ENCODE results near the gene MBD6.
"Not testable (repeated sequence)": the region's sequence is repeated elsewhere in the genome, so short reads cannot be mapped to it uniquely, and the experiment has no call there.

MBD6 gene

DNA sequence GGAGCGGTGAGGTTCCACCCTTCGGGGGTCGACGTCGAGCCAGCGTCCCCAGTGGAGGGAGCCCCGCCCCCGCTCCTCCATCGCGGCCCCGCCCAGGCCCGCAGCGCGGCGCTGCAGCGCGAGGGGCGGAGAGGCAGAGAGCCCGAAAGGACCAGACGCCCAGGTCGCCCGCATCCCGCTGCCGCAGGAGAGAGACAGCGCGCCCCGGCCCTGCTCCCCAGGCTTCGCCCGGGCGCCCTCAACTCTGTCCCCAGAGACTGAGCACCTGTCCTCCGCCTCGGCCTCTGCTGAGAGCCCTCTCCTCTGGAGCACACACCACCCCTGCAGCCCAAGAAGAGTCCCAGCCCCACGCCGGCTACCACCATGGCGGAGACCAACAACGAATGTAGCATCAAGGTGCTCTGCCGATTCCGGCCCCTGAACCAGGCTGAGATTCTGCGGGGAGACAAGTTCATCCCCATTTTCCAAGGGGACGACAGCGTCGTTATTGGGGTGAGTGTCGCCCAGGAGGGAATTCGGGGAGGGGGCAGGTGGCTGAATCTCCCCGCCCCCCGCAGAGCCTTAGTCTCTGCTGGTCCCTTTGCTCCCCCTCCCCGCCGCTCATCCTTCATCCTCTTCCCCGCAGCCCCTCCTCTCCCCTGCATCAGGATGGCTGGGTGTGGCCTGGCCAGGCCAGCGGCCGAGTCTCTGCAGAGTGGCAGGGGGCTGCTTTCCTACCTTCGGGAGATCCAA, 27.5 kb downstream of the MBD6 start, which contains the start of gene KIF5A:
Gene KIF5A, plus strand, starts transcription at position 136 of the 732 bp plus-strand sequence. Its CDS starts 228 bp downstream, at position 364.
- peak; percentile 80 for DNase-seq (ENCODE audit: low spot score)

DNA sequence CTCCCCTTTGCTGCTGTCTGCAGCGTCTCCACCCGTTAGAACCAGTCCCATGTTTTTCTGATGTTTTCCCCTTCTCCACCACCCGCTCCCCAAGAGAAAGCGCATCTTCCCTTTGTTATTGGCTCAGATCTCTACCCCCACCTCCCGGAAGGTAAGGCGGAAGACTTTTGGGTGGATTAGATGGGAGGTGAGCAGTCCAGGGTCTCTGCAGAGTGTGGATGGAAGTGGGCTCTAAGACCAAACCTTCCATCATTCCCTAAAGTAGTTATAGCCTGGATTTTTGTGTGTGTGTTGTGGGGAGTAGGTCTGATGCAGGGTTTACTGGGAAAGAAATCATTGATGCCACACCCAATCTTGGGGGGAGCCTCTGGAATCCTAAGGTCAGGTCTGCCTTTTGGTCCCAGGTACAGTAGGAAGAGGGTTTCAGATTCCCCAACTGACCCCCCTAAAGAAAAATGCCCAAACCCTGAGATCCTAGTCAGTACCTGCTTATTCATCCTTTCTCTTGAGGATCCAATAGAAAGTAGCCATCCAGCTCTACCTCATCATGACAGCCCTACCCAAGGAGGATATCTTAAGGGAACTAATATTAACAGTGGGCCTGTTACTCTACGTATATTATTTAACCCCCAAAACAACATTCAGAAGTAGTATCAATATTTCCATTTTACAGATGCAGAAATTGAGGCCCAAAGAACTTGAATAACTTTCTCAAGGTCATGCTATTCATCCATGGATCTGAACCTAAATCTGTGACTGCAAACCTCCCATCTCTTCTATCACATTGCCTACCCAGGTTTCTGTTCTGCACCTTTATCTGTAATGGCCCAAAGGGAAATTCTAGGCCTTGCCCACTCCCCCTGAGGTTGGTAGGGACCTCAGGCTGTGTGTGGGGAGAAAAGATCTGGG, 28.3 kb downstream of the MBD6 start:
- DNase-seq (ENCODE audit: low spot score) = no peak

DNA sequence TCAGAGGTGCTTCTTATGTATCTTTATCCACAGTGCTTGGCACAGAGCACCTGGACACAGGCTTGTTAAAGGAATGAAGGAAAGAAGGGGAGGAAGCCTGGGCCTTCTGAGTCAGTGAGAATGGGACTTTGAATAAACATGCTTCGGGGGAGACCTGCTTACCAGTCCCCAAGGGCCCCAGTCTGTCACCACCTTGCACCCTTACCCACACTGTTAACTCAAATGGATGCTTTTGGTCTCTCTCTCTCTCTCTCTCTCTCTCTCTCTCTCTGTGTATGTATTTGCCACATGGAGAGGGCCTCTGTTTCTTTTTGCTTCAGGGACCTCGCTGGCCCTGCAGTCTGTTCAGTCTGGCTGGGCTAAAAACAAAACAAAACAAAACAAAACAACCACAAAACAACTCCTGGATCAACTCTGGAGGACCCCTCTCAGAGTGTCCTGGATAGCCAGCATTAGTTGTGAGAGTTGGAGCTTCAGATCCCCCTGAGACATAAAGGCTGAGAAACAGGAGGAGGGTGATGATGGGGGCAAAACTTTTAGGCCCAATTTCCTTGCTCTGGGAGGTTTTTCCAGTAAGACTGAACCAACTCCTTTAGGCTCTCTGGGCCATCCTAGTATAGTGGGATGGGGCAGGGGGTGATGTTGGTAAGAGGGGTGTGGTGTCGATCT, 29.1 kb downstream of the MBD6 start:
- no peak for DNase-seq (ENCODE audit: low spot score)

DNA sequence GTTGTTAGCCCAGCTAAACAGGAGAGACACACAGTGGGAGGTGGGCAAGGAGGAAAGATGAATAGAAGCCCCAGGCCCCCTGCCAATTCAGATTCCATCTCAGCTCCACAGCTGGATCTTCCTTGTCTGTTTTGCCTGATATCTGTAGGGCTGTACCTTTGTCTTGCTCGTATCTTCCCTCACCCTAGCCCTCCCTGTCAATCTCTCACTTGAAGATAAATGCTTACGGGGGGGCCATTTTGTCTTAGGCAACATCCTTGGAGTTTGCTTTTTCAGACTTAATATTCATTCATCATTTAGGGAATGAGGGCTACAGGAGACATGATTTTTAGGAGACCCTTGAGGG, 29.7 kb downstream of the MBD6 start:
- no peak for DNase-seq (ENCODE audit: low spot score)

DNA sequence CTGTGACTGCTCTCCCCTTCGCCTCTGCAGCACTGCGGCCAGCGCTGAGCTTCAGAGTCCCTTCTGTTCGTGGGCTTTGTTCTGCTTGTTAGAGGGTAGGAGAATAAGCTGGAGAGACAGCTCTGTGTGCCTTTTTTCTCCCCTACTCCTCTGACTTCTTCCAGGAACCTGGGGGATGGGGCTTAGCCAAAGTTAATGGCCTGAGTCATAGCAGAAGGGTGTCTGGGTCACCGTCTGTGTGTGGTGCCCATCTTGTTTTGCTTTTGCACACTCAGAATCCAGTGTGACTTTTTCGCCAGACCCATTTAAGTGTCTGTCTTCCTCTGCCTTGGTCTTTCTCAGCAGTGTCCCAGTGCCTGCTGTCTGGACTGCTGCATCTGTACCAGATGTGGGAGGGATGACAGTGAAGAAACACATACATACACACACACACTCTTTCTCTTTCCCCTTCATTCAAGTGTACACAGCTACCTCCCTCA, 30.2 kb downstream of the MBD6 start:
- peak; percentile 61 for DNase-seq (ENCODE audit: low spot score)

DNA sequence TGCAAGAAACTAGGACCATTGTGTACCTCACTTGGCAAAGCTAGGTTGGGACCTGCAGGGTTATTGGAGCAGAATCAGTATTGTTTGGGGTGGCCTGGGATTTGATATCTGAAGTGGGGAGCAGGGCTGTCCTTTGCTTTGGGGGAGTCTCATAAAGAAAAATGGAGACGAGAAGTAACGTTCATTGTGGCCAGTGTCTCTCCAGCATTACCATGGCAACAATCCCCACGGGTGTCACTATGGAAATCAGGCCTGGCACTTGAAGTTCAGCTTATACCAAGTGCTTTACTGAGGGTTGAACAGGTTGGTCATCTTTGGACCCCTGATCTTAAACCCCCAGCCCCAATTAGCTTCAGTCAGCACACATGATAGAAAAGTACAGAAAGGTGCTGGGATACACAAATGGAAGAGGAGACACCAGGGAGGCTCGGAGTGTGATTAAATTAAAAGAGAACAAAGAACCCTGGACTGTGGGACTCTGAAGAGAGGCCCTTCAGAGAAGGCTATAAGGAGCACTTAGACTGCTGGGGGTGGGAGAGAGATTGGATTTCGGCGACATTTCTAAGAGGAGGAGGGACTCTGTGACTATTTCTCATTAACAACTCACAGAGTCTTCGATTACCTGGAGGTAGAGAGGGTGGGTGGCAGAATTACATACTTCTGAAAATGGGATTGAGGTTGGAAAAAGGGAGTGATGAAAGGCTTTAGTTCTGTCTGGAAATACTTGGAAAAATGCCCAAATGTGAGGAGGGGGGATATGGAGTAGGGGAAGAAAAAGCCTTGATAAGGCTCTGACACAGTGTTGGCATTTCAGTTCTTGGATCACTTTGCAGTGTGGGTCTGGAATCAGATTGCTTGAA, 30.9 kb downstream of the MBD6 start:
- no peak for DNase-seq (ENCODE audit: low spot score)

DNA sequence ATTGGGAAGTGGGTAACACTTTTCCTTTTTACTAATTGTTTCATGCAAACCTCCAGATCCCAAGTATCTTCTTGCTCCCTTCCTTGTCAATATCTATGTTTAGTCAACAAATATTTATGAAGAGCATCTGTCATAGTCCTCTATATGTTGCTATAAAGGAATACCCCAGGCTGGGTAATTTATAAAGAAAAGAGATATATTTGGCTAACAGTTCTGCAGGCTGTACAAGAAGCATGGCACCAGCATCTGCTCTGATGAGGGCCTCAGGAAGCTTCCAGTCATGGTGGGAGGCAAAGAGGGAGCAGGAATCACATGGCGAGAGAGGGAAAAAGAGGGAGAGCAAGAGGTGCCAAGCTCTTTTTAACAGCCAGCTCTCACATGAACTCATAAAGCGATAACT, 31.8 kb downstream of the MBD6 start:
- DNase-seq (ENCODE audit: low spot score) = no peak

DNA sequence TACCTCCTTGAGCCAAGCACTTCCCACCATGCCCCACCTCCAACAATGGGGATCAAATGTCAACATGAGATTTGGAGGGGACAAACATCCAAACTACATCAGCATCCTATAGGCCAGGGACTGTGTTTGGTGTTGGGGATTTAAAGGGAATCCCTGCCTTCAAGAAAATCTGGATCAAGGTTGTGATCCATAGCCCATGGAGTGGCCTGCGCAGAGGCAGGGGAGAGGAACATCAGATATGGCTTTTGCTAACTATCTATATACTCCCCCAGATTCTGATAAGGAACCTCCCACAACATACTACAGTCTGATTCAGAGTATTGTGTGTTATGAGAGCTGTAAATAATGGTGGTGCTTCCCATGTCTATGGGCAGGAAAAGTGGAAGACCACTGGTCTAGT, 32.3 kb downstream of the MBD6 start:
- no peak for DNase-seq (ENCODE audit: low spot score)

DNA sequence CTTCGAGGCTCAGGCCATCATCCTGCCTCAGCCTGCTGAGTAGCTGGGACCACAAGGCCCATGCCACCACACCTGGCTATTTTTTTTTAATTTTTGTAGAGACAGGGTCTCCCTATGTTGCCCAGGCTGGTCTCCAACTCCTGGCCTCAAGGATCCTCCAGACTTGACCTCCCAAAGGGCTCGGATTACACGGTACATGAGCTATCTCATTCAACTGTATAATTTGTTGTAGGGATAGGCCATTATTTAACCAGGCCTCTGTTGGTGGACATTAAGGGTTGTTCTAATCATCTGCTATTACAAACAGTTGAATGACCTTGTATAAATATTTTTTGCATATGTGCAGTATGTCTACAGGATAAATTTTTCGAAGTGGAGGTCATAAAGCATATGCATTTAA, 36.2 kb downstream of the MBD6 start:
- no peak for DNase-seq (ENCODE audit: low spot score)

DNA sequence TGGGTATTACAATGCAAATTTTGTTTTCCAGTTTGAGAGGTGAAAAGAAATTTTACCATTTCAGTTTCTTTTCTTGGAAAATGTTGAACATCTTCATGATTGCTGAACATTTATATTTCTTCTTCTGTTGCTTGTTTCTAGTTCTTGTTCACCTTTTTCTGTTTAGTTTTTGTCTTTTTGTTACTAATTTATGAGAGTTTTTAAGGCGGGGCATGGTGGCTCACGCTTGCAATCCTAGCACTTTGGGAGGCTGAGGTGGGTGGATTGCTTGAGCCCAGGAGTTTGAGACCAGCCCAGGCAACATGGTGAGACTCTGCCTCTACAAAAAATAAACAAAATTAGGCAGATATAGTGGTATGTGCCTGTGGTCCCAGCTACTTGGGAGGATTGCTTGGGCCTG, 37.9 kb downstream of the MBD6 start:
- no peak for DNase-seq (ENCODE audit: low spot score)

DNA sequence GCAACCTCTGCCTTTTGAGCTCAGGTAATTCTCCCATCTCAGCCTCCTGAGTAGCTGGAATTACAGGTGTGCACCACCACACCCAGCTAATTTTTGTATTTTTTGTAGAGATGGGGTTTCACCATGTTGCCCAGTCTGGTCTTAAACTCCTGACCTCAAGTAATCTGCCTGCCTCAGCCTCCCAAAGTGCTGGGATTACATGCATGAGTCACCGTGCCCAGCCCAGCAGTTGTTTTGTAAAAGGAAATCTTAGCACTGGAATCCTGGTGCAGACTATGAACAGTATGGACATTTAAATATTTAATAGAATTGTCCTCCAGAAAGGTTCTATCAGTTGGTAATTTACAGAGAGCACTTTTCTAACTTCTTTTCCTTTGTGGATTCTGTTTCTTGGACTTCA, 38.5 kb downstream of the MBD6 start:
- not testable (repeated sequence) for DNase-seq (ENCODE audit: low spot score)

DNA sequence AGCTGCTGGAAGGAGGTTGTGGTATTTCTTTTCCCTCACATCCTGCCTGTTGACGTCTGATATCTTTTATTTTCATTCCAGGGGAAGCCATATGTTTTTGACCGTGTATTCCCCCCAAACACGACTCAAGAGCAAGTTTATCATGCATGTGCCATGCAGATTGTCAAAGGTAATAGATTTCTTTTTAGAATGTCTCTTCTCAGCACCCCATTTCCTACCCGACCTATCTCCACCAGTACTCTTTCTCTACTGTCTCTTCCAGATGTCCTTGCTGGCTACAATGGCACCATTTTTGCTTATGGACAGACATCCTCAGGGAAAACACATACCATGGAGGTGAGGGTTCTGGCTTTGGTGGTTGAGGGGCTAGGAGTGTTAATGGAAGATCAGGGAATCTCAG, 40.7 kb downstream of the MBD6 start:
- DNase-seq (ENCODE audit: low spot score) = no peak

DNA sequence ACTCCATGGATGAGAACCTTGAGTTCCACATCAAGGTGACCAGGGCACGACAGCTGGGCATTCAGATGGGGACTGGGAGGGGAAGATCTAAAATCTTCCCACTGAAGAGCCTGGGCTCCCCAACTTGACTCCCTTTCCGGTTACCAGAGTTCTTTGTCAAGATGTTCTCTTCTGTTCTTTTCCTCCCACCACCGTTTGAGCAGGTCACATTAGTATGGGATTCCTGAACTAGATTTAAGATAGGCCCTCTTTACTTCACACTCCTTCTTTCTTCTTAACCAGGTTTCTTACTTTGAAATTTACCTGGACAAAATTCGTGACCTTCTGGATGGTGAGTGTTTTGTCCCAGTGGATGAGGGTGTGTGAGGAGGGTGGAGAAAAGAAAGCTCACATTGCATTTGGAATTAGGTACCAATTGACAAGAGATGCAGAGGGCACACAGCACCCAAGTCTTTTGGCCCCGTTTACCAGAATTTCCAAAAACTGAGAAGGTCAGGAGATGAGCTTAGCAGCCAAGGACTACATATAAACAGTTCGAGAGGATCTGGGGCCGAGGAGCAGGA, 41.6 kb downstream of the MBD6 start:
- no peak for DNase-seq (ENCODE audit: low spot score)

DNA sequence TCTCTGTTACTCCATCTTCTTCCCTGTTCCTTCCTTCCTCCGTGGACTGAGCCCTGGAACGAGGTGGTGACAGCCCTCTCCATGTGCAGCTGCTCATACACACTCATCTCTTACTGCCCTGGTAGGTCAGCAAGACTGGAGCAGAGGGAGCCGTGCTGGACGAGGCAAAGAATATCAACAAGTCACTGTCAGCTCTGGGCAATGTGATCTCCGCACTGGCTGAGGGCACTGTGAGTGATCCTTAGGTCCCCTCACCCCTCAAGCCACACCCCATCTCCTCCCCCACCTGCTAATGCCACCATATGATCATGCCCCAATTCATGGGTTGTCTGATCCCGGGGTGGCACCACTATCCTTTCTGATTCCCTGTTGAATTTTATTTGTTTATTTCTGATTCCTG, 46.2 kb downstream of the MBD6 start:
- no peak for DNase-seq (ENCODE audit: low spot score)

DNA sequence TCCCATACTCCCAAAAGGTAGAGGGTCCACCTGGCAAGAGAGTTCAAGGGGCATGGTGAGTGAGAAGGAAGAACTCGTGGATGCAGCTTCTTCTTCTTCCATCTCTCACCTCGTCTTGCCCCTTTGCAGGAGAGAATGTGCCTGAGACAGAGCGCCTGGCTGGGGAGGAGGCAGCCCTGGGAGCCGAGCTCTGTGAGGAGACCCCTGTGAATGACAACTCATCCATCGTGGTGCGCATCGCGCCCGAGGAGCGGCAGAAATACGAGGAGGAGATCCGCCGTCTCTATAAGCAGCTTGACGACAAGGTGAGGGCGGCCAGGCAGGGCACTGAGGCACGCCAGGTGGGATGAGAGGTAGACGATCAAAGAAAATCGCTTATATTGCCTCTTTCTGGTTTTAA, 47.2 kb downstream of the MBD6 start:
- DNase-seq (ENCODE audit: low spot score) = no peak

DNA sequence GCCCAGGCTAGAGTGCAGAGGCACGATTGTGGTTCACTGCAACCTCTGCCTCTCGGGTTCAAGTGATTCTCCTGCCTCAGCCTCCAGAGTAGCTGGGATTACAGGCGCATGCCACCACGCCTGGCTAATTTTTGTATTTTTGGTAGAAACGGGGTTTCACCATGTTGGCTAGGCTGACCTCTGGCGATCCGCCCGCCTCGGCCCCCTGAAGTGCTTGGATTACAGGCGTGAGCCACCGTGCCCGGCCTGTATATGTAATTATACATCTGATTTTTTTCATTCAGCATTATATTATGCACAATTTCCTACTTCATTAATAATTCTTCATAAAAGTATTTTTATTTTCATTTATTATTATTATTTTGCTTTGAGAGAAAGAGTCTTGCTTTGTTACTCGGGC, 47.8 kb downstream of the MBD6 start:
- not testable (repeated sequence) for DNase-seq (ENCODE audit: low spot score)

DNA sequence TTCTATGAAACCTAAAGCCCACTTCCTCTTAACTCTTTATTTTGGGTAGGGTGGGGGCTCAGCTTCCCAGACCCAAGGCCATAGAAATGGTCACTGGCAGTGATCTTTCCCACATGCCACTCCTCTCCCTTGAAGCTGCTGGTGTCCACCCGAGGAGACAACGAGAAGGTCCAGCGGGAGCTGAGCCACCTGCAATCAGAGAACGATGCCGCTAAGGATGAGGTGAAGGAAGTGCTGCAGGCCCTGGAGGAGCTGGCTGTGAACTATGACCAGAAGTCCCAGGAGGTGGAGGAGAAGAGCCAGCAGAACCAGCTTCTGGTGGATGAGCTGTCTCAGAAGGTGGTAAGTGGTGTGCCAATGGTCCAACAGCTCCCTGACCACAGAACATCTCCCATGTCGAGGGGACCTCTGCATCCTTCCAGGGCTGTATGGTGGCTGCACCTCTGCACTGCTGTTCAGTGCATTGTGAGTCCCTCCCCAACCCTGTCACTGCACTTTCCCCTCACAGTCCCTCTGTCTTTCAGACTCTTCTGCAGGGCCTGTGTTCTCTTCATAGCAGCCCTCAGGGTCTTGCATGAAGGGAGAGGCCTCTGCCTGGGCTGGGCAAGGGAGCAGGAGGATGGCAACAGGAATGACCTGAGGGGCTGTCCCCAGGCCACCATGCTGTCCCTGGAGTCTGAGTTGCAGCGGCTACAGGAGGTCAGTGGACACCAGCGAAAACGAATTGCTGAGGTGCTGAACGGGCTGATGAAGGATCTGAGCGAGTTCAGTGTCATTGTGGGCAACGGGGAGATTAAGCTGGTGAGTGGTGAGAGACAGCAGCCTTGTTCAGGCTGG, 49.5 kb downstream of the MBD6 start:
- no peak for DNase-seq (ENCODE audit: low spot score)

DNA sequence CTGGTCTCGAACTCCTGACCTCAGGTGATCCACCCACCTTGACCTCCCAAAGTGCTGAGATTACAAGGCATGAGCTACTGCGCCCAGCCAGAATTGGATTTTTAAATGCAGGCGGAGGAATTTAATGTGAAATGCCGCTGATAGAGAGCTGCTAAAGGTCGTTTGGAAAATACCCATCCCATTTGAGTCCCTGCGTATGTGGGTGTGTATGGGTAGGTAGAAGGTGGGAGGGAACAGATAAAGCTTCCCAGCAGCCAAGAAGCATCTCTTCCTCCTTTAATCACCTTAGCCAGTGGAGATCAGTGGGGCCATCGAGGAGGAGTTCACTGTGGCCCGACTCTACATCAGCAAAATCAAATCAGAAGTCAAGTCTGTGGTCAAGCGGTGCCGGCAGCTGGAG, 52.2 kb downstream of the MBD6 start:
- DNase-seq (ENCODE audit: low spot score) = no peak

DNA sequence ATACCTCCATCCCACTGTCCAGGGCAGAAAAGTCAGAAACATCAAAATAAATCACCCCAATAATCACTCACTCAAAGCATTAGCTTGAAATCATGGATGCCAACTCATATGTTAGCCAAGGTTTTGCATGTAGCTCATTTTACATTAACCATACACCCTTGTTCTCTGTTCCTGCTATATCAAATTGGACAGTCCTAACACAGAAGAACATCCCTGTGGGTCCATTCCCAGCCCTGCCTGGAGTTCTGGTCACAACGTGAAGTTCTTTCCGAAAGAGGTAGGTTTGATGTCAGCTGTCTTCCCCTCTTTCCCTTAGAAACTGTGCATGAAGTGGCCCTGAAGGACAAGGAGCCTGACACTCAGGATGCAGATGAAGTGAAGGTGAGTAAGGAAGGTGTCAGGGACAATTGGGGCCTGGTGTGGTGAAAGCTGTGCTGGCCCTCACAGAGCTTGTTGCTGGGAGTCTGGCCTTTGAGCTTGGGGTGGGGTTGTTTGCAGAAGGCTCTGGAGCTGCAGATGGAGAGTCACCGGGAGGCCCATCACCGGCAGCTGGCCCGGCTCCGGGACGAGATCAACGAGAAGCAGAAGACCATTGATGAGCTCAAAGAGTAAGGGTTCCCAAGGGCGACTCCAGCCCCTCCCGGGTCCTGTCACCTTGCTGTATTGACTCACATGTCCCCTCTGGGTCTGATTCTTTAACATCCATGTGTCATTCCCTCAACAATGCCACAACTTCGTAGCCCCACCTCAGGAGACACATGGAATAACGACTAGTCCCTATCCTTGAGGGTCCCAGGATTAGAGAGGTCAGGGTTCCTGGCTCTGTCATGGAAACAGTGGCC, 53.4 kb downstream of the MBD6 start:
- DNase-seq (ENCODE audit: low spot score) = no peak
